HepG2 (cell line): ENCODE data around the gene SEMA3G. TPM values are rescaled to one million over a fixed set of nuclear protein-coding genes. Genes with fewer than 3 reads are reported as not detected.

Source experiments
- ATAC-seq: fragments of 200-7000 bp; cut with Tn5 transposase; 3 replicates; pipeline ENCODE4 v1.9.1; 2020; ENCODE audit warnings: mild to moderate bottlenecking, moderate library complexity
- BruUV-seq: library from RNA; stranded (reverse); fragments of 400-500 nt; replicated peaks from 2 replicates; lab custom pipeline; 2021; lab: Mats Ljungman, UMichigan
- CTCF ChIA-PET: fragments of 300-600 bp; formaldehyde crosslinking; extraction: SDS; loops from one replicate; lab custom pipeline; 2021; ENCODE audit warnings: low total read pairs, inconsistent platforms, low intra/inter-chr PET ratio; lab: Yijun Ruan, JAX
- POLR2A ChIA-PET: fragments of 350-600 bp; sonication (Branson Sonifier 250); formaldehyde crosslinking; loops from one replicate; lab custom pipeline; 2020; ENCODE audit warnings: antibody characterized with exemption, inconsistent platforms; lab: Yijun Ruan, JAX
- DNase-seq: peaks from one replicate; pipeline ENCODE4 v3.0.0-alpha.2; 2015; ENCODE audit warnings: low spot score
- FAIRE-seq: peaks from 3 replicates; lab custom pipeline; 2011; peaks lifted over from hg19 to GRCh38; lab: Jason Lieb, UNC
- H2AFZ ChIP-seq: one replicate; pipeline ENCODE4 v1.6.1; 2011; ENCODE audit warnings: low read length, inconsistent platforms
- H3K27ac ChIP-seq: fragments of 300-600 bp; 3 replicates; pipeline ENCODE4 v1.8.0; 2011; ENCODE audit warnings: mixed run types, mild to moderate bottlenecking, mixed read lengths, low read length, inconsistent platforms; ENCODE audit not compliant: insufficient read depth; ENCODE audit errors: extremely low read length
- H3K27me3 ChIP-seq, 2 experiments: fragments of 200-600 bp in 1 of 2; 2 replicates in 1 of 2; 3 replicates in 1 of 2; pipeline versions ENCODE4 v1.6.0 to v1.8.0; 2011; ENCODE audit warnings: low read length in 2 of 2, mild to moderate bottlenecking in 2 of 2, moderate library complexity in 2 of 2, inconsistent platforms in 1 of 2; ENCODE audit not compliant: insufficient read depth in 2 of 2, control insufficient read depth in 1 of 2
- H3K36me3 ChIP-seq, 2 experiments: fragments of 200-600 bp in 1 of 2; replicated peaks in 1 of 2; 2 replicates in 1 of 2; 3 replicates in 1 of 2; pipeline versions ENCODE4 v1.5.1 to v1.8.0; 2011; ENCODE audit warnings: low read length in 2 of 2, inconsistent platforms in 1 of 2; ENCODE audit not compliant: insufficient read depth in 2 of 2, control insufficient read depth in 1 of 2
- H3K4me1 ChIP-seq: 2 replicates; pipeline ENCODE4 v1.5.1; 2012; ENCODE audit warnings: low read length, inconsistent platforms; ENCODE audit not compliant: insufficient read depth
- H3K4me2 ChIP-seq: 2 replicates; pipeline ENCODE4 v1.6.0; 2011; ENCODE audit warnings: low read depth, low read length, inconsistent platforms
- H3K4me3 ChIP-seq, 3 experiments: fragments of 200-600 bp in 1 of 3; sonication (generic), shearing (Covaris generic) in 1 of 3; replicated peaks in 1 of 3; 2 replicates each; pipeline ENCODE4 v1.5.1; 2011 to 2016; ENCODE audit warnings: low read length in 3 of 3, inconsistent platforms in 2 of 3, low read depth in 2 of 3, mild to moderate bottlenecking in 2 of 3, control low read depth in 1 of 3, mixed read lengths in 1 of 3; ENCODE audit not compliant: insufficient read depth in 1 of 3
- H3K79me2 ChIP-seq: one replicate; pipeline ENCODE4 v1.6.1; 2011; ENCODE audit warnings: low read length, inconsistent platforms; ENCODE audit not compliant: insufficient read depth
- H3K9ac ChIP-seq: 2 replicates; pipeline ENCODE4 v1.6.0; 2011; ENCODE audit warnings: mild to moderate bottlenecking, low read depth, low read length, inconsistent platforms; ENCODE audit not compliant: insufficient read depth
- H3K9me3 ChIP-seq: 2 replicates; pipeline ENCODE4 v1.5.1; 2012; ENCODE audit warnings: mild to moderate bottlenecking, low read length
- H4K20me1 ChIP-seq: 2 replicates; pipeline ENCODE4 v1.6.0; 2011; ENCODE audit warnings: inconsistent platforms, mild to moderate bottlenecking, low read length, moderate library complexity; ENCODE audit not compliant: insufficient read depth
- FOXA1 ChIP-seq, 2 experiments: fragments of 450-650 bp in 1 of 2; sonication (generic) in 1 of 2; formaldehyde crosslinking in 1 of 2; IDR thresholded peaks; 2 replicates each; pipeline versions ENCODE4 v1.4.0 to v1.6.1; 2016 to 2020; ENCODE audit warnings: missing genetic modification reagents in 1 of 2
- GFI1 ChIP-seq: sonication (generic); formaldehyde crosslinking; IDR thresholded peaks from 2 replicates; pipeline ENCODE4 v1.5.0; 2020; ENCODE audit warnings: missing genetic modification reagents, mild to moderate bottlenecking, borderline replicate concordance
- NAIF1 ChIP-seq: sonication (generic); formaldehyde crosslinking; IDR thresholded peaks from 2 replicates; pipeline ENCODE4 v1.5.0; 2020; ENCODE audit warnings: mild to moderate bottlenecking, missing genetic modification reagents, borderline replicate concordance
- NRL ChIP-seq: sonication (generic); formaldehyde crosslinking; IDR thresholded peaks from 2 replicates; pipeline ENCODE4 v1.5.0; 2020; ENCODE audit warnings: missing genetic modification reagents, mild to moderate bottlenecking, moderate library complexity, borderline replicate concordance
- ZBTB20 ChIP-seq: sonication (generic); formaldehyde crosslinking; IDR thresholded peaks from 2 replicates; pipeline ENCODE4 v1.8.1; 2023; ENCODE audit warnings: missing genetic modification reagents, low read depth, mild to moderate bottlenecking, borderline replicate concordance
- ZNF235 ChIP-seq: sonication (generic); formaldehyde crosslinking; IDR thresholded peaks from 2 replicates; pipeline ENCODE4 v1.8.1; 2023; ENCODE audit warnings: mild to moderate bottlenecking, missing genetic modification reagents, borderline replicate concordance
- ZNF3 ChIP-seq: IDR thresholded peaks from 2 replicates; pipeline ENCODE4 v1.7.0; 2017; ENCODE audit warnings: inconsistent platforms
- ZNF614 ChIP-seq: IDR thresholded peaks from 2 replicates; pipeline ENCODE4 v1.6.1; 2018; ENCODE audit warnings: missing biosample characterization, missing genetic modification reagents, inconsistent platforms, borderline replicate concordance
- ZNF879 ChIP-seq: sonication (generic); formaldehyde crosslinking; IDR thresholded peaks from 2 replicates; pipeline ENCODE4 v1.8.1; 2023; ENCODE audit warnings: missing genetic modification reagents
- ZSCAN21 ChIP-seq: sonication (generic); formaldehyde crosslinking; IDR thresholded peaks from 2 replicates; pipeline ENCODE4 v1.8.0; 2022; ENCODE audit warnings: mild to moderate bottlenecking, missing genetic modification reagents, moderate library complexity, borderline replicate concordance
- WGBS: methylation state at CpG from one replicate; pipeline ENCODE4 v1.1.6; 2017; ENCODE audit warnings: low lambda C conversion rate; 5-methylcytosine and 5-hydroxymethylcytosine counted together
- in situ Hi-C: cut with HindIII; loops from 2 replicates; pipeline ENCODE4 v1.10.0; 2017; ENCODE audit warnings: low pct_unique_long_range_greater_than_20kb; ENCODE audit not compliant: extremely low pct_ligation_motif_present
- intact Hi-C: fragments of 100-400 bp; cut with micrococcal nuclease; formaldehyde crosslinking; loops from one replicate; pipeline ENCODE4 v1.10.0; 2022; ENCODE audit not compliant: unreplicated experiment
- polyA plus RNA-seq, 8 experiments: library from polyadenylated mRNA; depleted of rRNA in 3 of 8; stranded (reverse) in 7 of 8; unstranded in 1 of 8; fragments of >200 nt; fragmentation: Illumina TruSeq in 4 of 8; extraction: Trizol in 4 of 8; gene quantifications; 2 replicates each; pipeline versions ENCODE4 v1.2.1 to v1.2.3, GENCODE V29; 2011 to 2016; ENCODE audit warnings: low read depth in 4 of 8, missing spikeins in 1 of 8, mixed read lengths in 1 of 8; ENCODE audit not compliant: insufficient read depth in 1 of 8
- total RNA-seq, 5 experiments: library from RNA; depleted of rRNA; stranded (reverse); fragments of >200 nt; fragmentation: Illumina TruSeq; extraction: Trizol; gene quantifications; 2 replicates each; pipeline ENCODE4 v1.2.3, GENCODE V29; 2016; ENCODE audit warnings: low read depth in 1 of 5
- TF ChIP-seq, protein P1 (sequence below): sonication (generic); formaldehyde crosslinking; IDR thresholded peaks from 2 replicates; pipeline ENCODE4 v1.5.1; 2020; ENCODE audit warnings: mild to moderate bottlenecking, missing genetic modification reagents, borderline replicate concordance

The SEMA3G gene
- total and polyA plus RNA-seq, 2 of the 13 experiments (the other 11 are each of a cell fraction or from before 2014, with no cell fraction given), result 6.1 to 8.3 TPM

DNA sequence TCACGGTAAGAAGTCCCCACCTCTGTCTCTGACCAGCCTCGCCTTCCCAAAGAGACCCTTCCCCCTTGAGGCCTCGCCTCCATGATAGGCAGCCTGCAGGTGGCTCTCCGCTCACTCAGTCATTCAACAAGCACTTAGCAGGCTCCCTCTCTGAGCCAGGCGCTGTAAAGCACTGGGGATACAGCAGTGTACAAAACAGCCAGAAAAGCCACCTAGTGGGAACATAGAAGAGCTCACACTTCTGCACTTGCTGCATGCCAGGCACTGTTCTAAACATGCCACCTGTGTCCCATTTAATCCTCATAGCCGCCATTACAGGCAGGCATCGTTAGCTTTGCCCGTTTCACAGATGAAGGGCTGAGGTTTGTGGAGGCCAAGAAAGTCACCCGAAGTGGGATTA, 56.0 kb downstream of the SEMA3G start:
- H4K20me1 ChIP-seq, result no peaks in the 10 kb centered on the region
- DNase-seq, result no peak
- no peak overlapping the region for H3K9ac ChIP-seq
- H2AFZ ChIP-seq, result no peak overlapping the region
- H3K4me2 ChIP-seq, result no peak overlapping the region
- H3K9me3 ChIP-seq, result no peaks in the 10 kb centered on the region
- no peaks in the 10 kb centered on the region for H3K36me3 ChIP-seq
- no peaks in the 10 kb centered on the region for H3K4me1 ChIP-seq
- H3K27me3 ChIP-seq, result no peaks in the 10 kb centered on the region
- H3K79me2 ChIP-seq, result no peaks in the 10 kb centered on the region
- BruUV-seq, result no TSS peak
- H3K27ac ChIP-seq, result no peak overlapping the region
- H3K4me3 ChIP-seq, result no peak overlapping the region
- ChIA-PET POLR2A (no interaction called here), CTCF (no interaction called here)
- intact Hi-C loops, result loop anchor here (5.0 kb wide), 1 partner anchor 97 kb away; no protein-coding TSS in a partner anchor
- WGBS, result 70% methylated on average over 9 of the region's 9 CpGs
- TF ChIP-seq ZNF614 (CRISPR knock-in tag), result no peak
- peak; percentile 85 for TF ChIP-seq ZNF3 (CRISPR knock-in tag)
- TF ChIP-seq GFI1 (CRISPR knock-in tag), result no peak
- no peak for TF ChIP-seq ZBTB20
- TF ChIP-seq ZSCAN21, result no peak
- TF ChIP-seq, protein P1, sequence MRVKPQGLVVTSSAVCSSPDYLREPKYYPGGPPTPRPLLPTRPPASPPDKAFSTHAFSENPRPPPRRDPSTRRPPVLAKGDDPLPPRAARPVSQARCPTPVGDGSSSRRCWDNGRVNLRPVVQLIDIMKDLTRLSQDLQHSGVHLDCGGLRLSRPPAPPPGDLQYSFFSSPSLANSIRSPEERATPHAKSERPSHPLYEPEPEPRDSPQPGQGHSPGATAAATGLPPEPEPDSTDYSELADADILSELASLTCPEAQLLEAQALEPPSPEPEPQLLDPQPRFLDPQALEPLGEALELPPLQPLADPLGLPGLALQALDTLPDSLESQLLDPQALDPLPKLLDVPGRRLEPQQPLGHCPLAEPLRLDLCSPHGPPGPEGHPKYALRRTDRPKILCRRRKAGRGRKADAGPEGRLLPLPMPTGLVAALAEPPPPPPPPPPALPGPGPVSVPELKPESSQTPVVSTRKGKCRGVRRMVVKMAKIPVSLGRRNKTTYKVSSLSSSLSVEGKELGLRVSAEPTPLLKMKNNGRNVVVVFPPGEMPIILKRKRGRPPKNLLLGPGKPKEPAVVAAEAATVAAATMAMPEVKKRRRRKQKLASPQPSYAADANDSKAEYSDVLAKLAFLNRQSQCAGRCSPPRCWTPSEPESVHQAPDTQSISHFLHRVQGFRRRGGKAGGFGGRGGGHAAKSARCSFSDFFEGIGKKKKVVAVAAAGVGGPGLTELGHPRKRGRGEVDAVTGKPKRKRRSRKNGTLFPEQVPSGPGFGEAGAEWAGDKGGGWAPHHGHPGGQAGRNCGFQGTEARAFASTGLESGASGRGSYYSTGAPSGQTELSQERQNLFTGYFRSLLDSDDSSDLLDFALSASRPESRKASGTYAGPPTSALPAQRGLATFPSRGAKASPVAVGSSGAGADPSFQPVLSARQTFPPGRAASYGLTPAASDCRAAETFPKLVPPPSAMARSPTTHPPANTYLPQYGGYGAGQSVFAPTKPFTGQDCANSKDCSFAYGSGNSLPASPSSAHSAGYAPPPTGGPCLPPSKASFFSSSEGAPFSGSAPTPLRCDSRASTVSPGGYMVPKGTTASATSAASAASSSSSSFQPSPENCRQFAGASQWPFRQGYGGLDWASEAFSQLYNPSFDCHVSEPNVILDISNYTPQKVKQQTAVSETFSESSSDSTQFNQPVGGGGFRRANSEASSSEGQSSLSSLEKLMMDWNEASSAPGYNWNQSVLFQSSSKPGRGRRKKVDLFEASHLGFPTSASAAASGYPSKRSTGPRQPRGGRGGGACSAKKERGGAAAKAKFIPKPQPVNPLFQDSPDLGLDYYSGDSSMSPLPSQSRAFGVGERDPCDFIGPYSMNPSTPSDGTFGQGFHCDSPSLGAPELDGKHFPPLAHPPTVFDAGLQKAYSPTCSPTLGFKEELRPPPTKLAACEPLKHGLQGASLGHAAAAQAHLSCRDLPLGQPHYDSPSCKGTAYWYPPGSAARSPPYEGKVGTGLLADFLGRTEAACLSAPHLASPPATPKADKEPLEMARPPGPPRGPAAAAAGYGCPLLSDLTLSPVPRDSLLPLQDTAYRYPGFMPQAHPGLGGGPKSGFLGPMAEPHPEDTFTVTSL (CRISPR knock-in tag), result no peak
- TF ChIP-seq NAIF1 (CRISPR knock-in tag), result no peak
- TF ChIP-seq ZNF879, result no peak
- TF ChIP-seq NRL, result no peak
- TF ChIP-seq FOXA1 (IDR thresholded peaks at IDR 0.05), result no peak
- TF ChIP-seq FOXA1 (CRISPR knock-in tag; IDR thresholded peaks at IDR 0.05), result 0 out of 2 replicates have a peak, but pooled peaks have one; percentile 14
- no peak for TF ChIP-seq ZNF235
- TF ChIP-seq, all 625 proteins: peak for 2
- peak; percentile 49 for ATAC-seq
- no peak for FAIRE-seq
- in situ Hi-C loops, result loop anchor here (5.0 kb wide), 1 partner anchor 97 kb away; no protein-coding TSS in a partner anchor
